NCI-H1105 treated with DMSO at 0.1 percent for 48 hours (cell line): ENCODE data around the gene RGS17.

Experiments used
- DNase-seq: peaks from one replicate; lab custom pipeline; 2025; lab: John Stamatoyannopoulos, UW

The RGS17 gene

GRCh38 chr6:153084393-153084792, 46.7 kb downstream of the RGS17 start:
- DNase-seq, result no peak

- no peak for DNase-seq
Observed at GRCh38 chr6:153083869-153084268, 47.2 kb downstream of the RGS17 start.

GRCh38 chr6:153081914-153082313, 49.2 kb downstream of the RGS17 start:
- no peak for DNase-seq

- no peak for DNase-seq
Observed at GRCh38 chr6:153076431-153076830, 54.7 kb downstream of the RGS17 start.

GRCh38 chr6:153074761-153075160, 56.3 kb downstream of the RGS17 start:
- DNase-seq, result no peak

GRCh38 chr6:153073841-153074240, 57.2 kb downstream of the RGS17 start:
- DNase-seq, result no peak

- no peak for DNase-seq
Observed at GRCh38 chr6:153070756-153071155, 60.3 kb downstream of the RGS17 start.

GRCh38 chr6:153069897-153070296, 61.2 kb downstream of the RGS17 start:
- DNase-seq, result no peak

- DNase-seq, result no peak
Observed at GRCh38 chr6:153065222-153065621, 65.9 kb downstream of the RGS17 start.

GRCh38 chr6:153063936-153064335, 67.1 kb downstream of the RGS17 start:
- DNase-seq, result no peak

- DNase-seq, result no peak
Observed at GRCh38 chr6:153062516-153062915, 68.6 kb downstream of the RGS17 start.

GRCh38 chr6:153059757-153060156, 71.3 kb downstream of the RGS17 start:
- DNase-seq, result no peak

GRCh38 chr6:153059311-153059710, 71.8 kb downstream of the RGS17 start:
- DNase-seq, result no peak

GRCh38 chr6:153058909-153059308, 72.2 kb downstream of the RGS17 start:
- DNase-seq, result no peak

- no peak for DNase-seq
Observed at GRCh38 chr6:153058291-153058690, 72.8 kb downstream of the RGS17 start.

- no peak for DNase-seq
Observed at GRCh38 chr6:153056308-153056707, 74.8 kb downstream of the RGS17 start.

- no peak for DNase-seq
Observed at GRCh38 chr6:153051801-153052200, 79.3 kb downstream of the RGS17 start.

GRCh38 chr6:153048631-153049030, 82.5 kb downstream of the RGS17 start:
- DNase-seq, result no peak

- no peak for DNase-seq
Observed at GRCh38 chr6:153047386-153047785, 83.7 kb downstream of the RGS17 start.

GRCh38 chr6:153045271-153045670, 85.8 kb downstream of the RGS17 start:
- DNase-seq, result no peak

GRCh38 chr6:153044295-153044694, 86.8 kb downstream of the RGS17 start:
- DNase-seq, result peak; percentile 31

- peak; percentile 94 for DNase-seq
Observed at GRCh38 chr6:153043719-153044118, 87.4 kb downstream of the RGS17 start.

GRCh38 chr6:153038378-153039057, 92.6 kb downstream of the RGS17 start:
- DNase-seq, result no peak

GRCh38 chr6:153034139-153034538, 96.9 kb downstream of the RGS17 start:
- DNase-seq, result no peak
